NCI-H510A treated with DMSO at 0.1 percent for 48 hours (cell line): ENCODE results near the gene NPHP4.

Experiments used
- DNase-seq: peaks from one replicate; lab custom pipeline; 2025; lab: John Stamatoyannopoulos, UW

NPHP4 gene

DNA sequence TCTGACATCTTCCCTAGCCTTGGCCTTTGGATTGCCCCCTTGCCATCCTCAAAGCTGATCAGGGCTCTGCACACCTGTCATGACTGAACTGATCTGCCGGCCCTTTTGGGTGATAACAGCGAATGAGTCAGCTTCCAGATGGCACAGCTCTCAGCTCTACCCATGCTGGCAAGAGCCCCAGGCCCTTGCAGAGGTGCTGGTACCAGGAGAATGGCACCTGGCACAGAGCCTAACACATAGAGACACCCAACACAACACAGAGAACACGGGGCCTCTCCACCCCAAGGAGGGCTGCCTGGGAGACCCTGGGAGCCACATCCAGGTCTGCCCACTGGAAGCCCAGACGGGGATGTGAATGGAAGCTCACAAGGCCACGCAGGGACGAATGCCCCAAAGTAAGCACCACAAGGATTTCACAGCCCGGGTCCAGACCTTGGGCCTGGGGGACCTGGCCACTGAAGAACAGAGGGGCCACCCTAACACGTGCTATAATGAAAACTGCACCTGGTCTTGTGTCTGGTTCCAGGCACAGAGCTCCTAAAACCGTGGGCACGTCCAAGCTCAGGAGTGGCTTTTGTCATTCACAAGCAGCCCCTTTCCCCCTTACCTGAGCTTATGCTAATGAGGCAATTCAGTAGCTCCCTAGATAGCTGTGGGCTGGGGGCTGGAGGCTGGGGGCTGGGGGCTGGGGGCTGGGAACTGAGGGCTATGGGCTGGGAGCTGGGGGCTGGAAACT lies 160.5 kb downstream of the NPHP4 start:
- no peak for DNase-seq

DNA sequence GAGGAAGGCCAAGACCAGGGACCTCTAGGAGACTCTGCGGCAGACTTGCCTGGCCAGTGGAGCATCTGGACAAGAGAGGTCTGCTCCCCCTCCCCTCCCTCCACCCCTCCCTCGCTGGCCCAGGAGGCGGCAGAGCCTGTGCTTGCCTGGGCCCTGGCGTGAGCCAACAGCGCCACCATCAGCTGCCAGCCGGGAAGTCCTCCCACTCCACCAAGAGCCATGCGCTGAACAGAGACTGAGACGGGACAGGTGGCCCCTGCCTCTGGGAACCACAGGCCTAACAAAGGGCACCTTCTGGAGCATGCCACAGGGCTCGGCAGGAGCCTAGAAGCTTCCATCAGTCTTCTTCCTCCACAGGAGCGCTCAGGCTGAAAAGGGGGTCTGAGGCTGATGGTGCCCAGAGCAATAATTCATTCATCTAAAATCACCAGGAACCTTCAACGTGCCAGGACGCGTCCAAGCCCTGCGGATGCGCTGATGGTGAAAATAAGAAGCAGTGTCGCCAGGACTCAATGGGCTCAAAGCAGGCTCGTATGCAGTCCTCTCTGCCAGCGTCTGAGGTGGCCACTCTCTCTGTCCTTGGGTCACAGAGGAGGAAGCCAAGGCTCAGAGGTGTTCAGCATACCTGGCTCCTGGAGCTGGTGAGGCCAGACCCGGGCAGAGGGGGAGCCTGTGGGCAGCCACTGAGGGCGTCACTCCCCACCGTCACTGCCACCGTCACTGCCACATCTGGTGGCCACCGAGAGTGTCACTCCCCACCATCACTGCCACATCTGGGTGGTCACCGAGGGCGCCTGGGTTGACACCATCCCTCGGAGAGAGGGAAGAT lies 161.2 kb downstream of the NPHP4 start:
- peak; percentile 78 for DNase-seq

DNA sequence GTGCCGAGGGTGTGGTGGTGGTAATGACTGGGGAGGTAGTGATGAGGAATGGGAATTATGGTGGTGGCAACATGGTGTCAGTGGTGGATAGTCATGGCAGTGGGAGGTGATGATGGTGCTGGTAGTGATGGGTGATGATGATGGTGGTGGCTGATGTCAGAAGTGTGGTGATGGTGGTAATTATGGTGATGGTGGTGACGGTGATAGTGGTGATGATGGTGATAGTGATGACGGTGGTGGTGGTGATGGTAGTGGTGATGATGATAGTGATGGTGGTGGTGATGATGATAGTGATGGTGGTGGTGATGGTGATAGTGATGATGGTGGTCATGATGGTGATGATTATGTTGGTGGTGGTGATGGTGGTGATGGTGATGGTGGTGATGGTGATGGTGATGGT lies 162.8 kb downstream of the NPHP4 start:
- DNase-seq = no peak

DNA sequence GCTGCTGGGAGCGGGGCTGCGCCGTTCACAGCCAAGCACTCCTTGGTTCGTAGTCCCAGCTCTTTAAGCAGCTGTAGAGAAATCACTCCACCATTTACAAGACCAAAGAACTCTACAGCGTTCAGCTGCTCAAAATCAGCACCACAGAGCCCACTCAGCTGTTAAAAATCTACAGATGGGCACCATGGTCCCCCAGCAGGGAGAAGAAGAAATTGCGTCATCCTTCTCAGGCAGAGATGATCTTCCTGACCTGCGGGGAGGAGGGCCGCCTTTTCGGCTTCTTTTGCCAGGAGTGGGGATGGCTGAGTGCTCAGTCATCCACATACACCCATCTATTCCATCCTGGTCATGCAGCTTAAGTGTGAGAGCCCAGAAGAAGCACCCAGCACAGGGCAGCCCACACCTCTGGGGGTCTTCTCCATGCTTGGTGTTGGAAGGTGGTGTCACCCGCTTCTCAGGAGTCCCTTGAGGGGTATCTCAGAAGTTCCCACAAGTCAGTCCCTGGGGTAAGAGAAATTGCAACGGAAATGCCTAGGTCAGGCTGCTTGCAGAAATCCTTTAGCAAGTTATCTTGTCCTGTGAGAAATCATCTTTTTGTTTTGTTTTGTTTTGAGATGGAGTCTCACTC lies 163.8 kb downstream of the NPHP4 start:
- no peak for DNase-seq

DNA sequence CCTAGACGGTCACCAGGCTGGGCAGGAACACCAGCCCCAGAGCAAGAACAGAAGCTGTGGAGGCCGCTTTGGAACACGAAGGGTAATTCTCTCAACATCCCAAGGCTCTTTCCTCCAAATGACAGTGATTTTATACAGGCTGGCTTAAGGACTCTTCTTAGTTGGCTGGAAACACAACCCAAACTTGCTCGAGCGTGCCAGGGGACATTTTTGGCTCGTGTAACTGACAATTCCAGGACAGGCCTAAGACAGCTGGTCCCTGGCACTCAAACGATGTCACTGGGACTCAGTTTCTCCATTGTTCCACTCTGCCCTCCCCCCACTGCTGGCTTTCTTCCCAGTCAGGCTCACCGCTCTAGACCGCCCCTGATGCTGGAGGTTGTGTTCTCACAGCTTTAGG lies 164.7 kb downstream of the NPHP4 start:
- DNase-seq = no peak

DNA sequence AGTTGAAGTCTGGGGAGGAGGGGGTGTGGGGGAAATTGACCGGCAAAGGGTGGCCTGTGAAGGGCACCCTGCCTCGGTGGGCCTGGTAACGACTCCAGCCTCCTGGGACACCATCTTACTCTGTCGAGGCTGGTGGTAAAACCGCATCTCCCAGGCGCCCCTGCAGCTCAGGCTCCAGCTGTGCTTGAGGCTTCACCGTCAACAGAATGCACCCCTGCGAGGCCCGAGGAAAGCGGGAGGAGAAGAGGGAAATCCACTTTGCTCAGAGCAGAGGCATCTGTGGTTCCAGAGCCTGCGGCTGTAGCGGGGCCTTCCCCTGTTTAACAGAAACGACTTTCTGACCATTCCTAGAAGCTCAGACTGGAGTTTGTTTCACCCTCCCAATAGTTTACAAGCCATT lies 165.6 kb downstream of the NPHP4 start:
- DNase-seq = no peak

DNA sequence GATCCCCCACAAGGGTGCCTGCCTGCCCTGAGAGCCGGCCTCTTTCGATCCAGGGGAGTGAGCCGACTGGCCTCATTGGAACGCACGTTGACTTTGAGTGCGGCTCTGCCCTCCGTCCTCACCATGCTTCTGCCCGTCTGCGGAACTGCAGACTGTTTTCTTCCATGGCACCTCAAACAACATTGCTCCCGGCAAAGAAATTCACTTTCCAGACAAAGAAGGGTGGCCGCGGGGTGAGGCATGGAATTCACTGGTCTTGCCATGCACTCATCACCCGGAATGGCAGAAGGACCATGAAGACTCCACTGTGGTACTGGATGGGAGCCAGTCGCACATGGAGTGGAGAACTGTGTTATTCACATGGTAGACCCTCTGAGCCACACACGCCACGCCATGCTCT lies 169.5 kb downstream of the NPHP4 start:
- DNase-seq = no peak

DNA sequence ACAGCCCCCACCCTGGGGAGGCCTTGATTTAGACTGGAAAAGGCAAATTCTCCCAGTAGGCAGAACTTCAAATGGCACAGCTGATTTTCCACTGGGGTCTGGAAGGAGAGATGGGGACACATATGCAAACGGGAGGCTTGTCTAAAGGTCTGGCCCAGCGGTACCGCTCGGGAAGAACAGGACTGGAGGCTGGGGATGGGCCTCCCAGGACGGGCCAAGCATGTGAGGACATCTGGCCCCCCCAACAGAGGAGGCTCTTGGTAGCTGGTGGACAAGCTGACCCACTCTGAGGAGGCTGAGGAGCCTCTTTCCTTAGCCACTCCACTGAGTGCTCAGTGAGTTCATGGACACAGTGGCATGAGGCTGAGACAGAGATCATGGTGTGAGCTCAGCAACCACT lies 170.0 kb downstream of the NPHP4 start:
- DNase-seq = no peak

DNA sequence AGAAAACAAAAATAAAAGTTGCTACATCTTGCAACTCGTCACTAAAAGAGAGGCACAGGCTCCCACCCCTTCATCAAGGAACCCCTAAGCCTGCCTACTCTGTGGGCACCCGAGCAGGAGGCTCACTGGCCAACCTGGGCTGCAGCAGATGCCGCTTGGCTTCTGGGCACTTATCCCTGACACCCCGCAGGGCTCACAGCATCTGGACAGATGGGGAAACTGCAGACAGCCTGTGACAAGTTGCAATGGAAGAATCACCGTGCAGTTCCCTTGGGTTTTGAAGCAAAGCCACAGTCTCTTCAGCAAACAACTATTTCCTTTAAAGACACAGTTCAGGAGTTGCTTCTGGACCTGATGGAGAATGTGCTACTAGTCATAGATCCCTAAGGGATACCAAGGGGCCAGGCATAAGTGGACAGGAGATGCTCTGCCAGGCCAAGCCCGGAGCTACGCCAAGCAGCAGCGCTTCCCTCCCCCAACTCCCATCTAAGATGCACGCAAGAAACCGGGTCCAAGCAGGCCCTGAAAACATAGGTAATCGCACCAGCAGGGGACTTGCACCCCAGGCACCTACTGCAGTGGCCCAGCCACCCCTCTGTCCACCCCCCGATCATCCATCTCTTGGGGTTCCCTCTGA lies 170.6 kb downstream of the NPHP4 start:
- DNase-seq = peak; percentile 14

DNA sequence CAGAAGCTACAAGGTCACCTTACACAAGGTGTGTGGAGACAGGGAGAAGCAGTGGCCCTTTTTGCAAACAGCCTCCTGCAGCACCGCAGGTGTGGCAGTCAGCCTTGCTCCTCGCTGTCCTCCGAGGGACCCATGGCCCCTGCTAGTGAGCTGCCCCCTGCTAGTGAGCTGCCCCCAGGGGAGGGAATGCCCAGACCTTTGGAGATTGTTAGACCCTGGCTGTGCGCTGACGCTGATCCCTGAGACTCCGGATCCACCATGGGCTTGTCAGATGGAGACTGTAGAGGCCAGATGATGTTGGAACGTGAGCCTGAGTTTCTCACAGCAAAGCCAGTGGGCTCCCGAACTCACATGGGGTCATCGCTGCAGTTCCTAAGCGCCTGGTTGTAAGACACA lies 172.2 kb downstream of the NPHP4 start:
- no peak for DNase-seq

DNA sequence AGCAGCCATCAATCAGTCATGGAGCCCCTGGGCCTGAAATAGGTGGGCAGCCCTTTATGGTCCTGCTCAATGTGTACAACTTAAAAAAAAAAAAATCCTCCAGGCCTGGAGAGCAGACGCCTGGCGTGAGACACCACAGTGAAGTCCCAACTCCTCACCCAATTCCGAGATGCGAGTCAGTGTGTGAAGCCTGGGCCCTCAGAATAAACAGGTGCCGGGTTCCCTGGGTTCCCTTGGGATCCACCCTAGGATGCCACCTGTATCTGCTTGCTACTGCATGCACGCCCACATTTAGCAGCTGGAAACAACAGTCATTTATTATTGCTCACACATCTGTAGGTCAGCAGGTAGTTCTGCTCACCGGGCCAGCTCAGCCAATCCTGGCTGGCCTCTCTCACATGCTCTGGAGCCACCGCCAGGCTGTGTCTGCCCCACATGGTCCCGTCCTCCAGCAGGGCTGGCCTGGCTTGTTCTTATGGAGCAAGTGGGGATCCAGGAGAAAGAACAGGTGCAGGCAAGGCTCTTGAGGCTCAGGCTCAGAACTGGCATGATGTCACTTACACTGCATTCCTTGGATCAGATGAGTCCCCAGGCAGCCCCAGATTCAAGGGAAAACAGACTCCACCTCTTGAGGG lies 172.7 kb downstream of the NPHP4 start:
- peak; percentile 31 for DNase-seq

DNA sequence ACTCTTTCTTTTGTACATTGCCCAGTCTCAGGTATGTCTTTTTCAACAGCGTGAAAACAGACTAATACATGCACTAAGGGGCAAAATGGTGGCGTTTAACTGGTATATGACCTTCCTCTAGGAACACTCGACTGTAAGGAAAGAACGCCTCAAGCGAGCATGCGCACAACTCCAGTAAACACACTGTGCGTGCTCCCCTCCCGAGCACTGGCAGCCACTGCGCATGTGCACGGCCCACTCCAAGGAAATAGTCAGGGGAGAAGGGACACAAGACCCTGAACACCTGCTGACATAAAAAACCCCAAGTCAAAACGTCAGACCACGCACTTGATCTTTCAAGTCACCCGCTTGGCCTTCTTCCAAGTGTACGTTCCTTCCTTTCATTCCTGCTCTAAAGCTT lies 173.5 kb downstream of the NPHP4 start:
- no peak for DNase-seq

DNA sequence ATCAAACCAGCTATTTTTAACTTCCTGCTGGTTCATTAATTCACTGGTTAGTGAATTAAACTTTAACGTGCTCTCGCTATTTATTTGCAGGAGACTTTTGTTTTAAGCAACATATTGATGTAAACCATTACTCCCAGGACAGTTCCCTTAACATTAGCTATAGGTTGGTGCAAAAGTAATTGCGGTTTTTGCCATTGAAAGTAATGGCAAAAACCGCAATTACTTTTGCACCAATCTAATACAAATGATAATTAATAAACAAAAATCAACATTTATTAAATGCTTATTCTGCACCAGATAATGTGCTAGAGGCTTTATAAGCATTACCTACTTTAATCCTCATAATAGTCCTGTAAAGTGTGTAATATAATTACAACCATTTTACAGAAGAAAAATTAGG lies 176.5 kb downstream of the NPHP4 start:
- DNase-seq = no peak

DNA sequence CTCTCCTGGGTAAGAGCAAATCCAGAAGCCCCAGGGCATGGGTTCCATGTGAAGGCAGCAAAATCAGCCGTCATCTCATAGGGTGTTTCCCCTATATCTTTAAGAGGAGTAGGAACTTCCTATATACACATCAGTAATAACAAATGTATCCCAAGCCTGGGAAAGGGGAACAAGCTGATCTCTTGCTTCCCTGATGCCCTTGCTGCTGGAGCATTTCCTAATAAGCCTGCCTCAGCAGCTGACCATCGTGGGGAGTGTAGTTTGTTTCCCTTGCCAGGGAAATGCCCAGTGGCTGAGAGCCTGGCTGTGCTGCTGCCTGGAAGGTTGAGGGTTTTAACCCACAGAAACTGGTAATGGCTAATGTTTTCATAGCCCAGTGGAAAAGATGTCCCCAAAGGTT lies 177.0 kb downstream of the NPHP4 start:
- DNase-seq = no peak

DNA sequence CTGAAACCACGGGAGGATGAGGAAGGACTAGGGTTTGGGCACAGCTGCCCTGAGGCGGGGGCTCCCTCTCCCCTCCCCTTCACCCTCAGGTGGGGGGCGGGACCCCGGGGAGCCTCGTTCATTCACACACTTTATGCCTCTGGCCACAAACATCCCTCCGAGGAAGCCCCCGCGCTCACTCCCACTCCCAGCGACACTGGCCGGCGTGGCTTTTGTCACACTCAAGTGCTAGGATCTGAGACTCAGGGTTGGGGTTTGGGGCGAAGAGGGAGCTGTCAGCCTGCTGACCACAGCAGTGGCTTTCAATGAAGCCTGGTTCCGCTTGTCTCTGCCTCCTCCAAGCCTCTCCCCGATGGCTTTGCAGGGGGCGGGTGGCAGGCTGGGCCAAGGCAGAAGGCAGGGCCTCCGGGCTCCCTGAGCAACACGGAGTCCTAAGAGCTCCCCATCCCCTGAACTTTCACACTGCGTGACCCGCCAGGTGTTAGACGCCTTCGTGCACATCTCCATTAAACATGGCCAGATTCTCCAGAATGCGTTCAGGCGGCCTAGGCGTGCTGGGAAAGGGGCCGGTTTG lies 178.1 kb downstream of the NPHP4 start:
- no peak for DNase-seq

DNA sequence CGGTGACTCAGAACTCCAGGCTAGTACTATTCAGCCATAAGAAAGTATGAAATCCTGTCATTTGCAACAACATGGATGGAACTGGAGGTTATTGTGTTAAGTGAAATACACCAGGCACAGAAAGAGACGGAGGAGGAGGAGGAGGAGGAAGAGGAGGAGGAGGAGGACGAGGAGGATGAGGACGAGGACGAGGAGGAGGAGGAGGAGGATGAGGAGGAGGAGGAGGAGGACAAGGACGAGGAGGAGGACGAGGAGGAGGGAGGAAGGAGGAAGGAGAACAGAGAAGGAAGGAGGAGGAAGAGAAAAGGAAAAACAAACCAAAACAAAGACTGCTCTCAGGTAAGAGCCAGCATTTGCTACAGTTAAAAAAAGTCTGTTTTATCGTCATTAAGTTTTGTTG lies 178.7 kb downstream of the NPHP4 start:
- no peak for DNase-seq
